A673 (cell line): Measurements from ENCODE around the gene GRIA1. TPM values are rescaled to one million over a fixed set of nuclear protein-coding genes. Genes with fewer than 3 reads are reported as not detected.

Experiments used
- BruUV-seq: library from RNA; stranded (reverse); fragments of 400-500 nt; replicated peaks from 2 replicates; lab custom pipeline; 2021; lab: Mats Ljungman, UMichigan
- CTCF ChIA-PET: fragments of 300-600 bp; sonication (Branson Sonifier 250); formaldehyde crosslinking; loops from one replicate; lab custom pipeline; 2022; ENCODE audit warnings: antibody characterized with exemption; lab: Charles Lee
- POLR2A ChIA-PET: fragments of 300-600 bp; sonication (Branson Sonifier 250); formaldehyde crosslinking; loops from one replicate; lab custom pipeline; 2022; ENCODE audit warnings: antibody characterized with exemption; ENCODE audit not compliant: low non-redundant PET; lab: Charles Lee
- DNase-seq: peaks from one replicate; pipeline ENCODE4 v3.0.0-alpha.2; 2015; ENCODE audit warnings: low spot score
- H3K27ac ChIP-seq: fragments of 200-600 bp; sonication (generic); 2 replicates; pipeline ENCODE4 v1.5.1; 2016; ENCODE audit warnings: mixed run types, low read depth, mild to moderate bottlenecking, mixed read lengths, antibody characterized with exemption, low read length; ENCODE audit not compliant: poor library complexity, severe bottlenecking
- H3K27me3 ChIP-seq: fragments of 200-600 bp; sonication (generic); replicated peaks from 2 replicates; pipeline ENCODE4 v1.6.1; 2017; ENCODE audit warnings: mixed run types, low read depth, mild to moderate bottlenecking, mixed read lengths, antibody characterized with exemption, low read length; ENCODE audit not compliant: insufficient read depth, poor library complexity
- H3K36me3 ChIP-seq: fragments of 200-600 bp; sonication (generic); 2 replicates; pipeline ENCODE4 v1.6.1; 2016; ENCODE audit warnings: mixed run types, mild to moderate bottlenecking, mixed read lengths, antibody characterized with exemption, low read length; ENCODE audit not compliant: insufficient read depth, poor library complexity, severe bottlenecking
- H3K4me1 ChIP-seq: fragments of 200-600 bp; sonication (generic); 2 replicates; pipeline ENCODE4 v1.6.1; 2017; ENCODE audit warnings: mixed run types, mild to moderate bottlenecking, mixed read lengths, antibody characterized with exemption, low read length; ENCODE audit not compliant: insufficient read depth, poor library complexity, severe bottlenecking
- H3K4me3 ChIP-seq: fragments of 200-600 bp; sonication (generic); 2 replicates; pipeline ENCODE4 v1.5.1; 2016; ENCODE audit warnings: low read depth, mixed run types, mild to moderate bottlenecking, mixed read lengths, low read length; ENCODE audit not compliant: poor library complexity, severe bottlenecking
- H3K9me3 ChIP-seq: fragments of 200-600 bp; sonication (generic); 2 replicates; pipeline ENCODE4 v1.6.1; 2016; ENCODE audit warnings: mixed run types, low read depth, mild to moderate bottlenecking, mixed read lengths, antibody characterized with exemption, low read length; ENCODE audit not compliant: poor library complexity, severe bottlenecking
- CTCF ChIP-seq: fragments of 300-800, 200-600 bp; sonication (generic); conservative IDR thresholded peaks from 2 replicates; pipeline ENCODE4 v1.5.1; 2017; ENCODE audit warnings: low read depth, mild to moderate bottlenecking, antibody characterized with exemption, low read length, moderate library complexity, mixed read lengths
- EZH2 ChIP-seq: fragments of 200-600 bp; sonication (generic); IDR thresholded peaks from 2 replicates; pipeline ENCODE4 v1.6.1; 2017; ENCODE audit warnings: borderline replicate concordance, low read depth, mild to moderate bottlenecking, mixed read lengths, antibody characterized with exemption, low read length; ENCODE audit not compliant: poor library complexity, severe bottlenecking
- intact Hi-C: fragments of 100-400 bp; cut with micrococcal nuclease; formaldehyde crosslinking; loops from one replicate; pipeline ENCODE4 v1.10.0; 2022; ENCODE audit not compliant: unreplicated experiment
- total RNA-seq: library from RNA; stranded (reverse); gene quantifications from 2 replicates; pipeline ENCODE4 v1.2.3, GENCODE V29; 2021

The GRIA1 gene
- total RNA-seq, 1 experiment from 2014 or later: 0.69 TPM

GRCh38 chr5:153658606-153659005 is 168.1 kb downstream of the GRIA1 start:
- Histone ChIP-seq H3K36me3 (no peaks in the 10 kb centered on the region), H3K4me1 (no peaks in the 10 kb centered on the region), H3K27me3 (no peaks in the 10 kb centered on the region), H3K9me3 (no peaks in the 10 kb centered on the region), H3K27ac (no peak overlapping the region), H3K4me3 (no peak overlapping the region)
- CTCF ChIA-PET: no interaction called here
- no peak for TF ChIP-seq CTCF
- no peak for TF ChIP-seq EZH2
- POLR2A ChIA-PET: no interaction called here
- no peak for DNase-seq
- BruUV-seq: no TSS peak
- intact Hi-C loops: no loop called here

GRCh38 chr5:153659039-153659736 is 168.7 kb downstream of the GRIA1 start:
- Histone ChIP-seq H3K4me1 (no peaks in the 10 kb centered on the region), H3K27ac (no peak overlapping the region), H3K9me3 (no peaks in the 10 kb centered on the region), H3K36me3 (no peaks in the 10 kb centered on the region), H3K27me3 (no peaks in the 10 kb centered on the region), H3K4me3 (no peak overlapping the region)
- CTCF ChIA-PET: no interaction called here
- TF ChIP-seq CTCF (no peak), EZH2 (no peak)
- POLR2A ChIA-PET: no interaction called here
- DNase-seq: no peak
- intact Hi-C loops: no loop called here
- BruUV-seq: no TSS peak

- H3K4me1 ChIP-seq: no peaks in the 10 kb centered on the region
- no peak overlapping the region for H3K27ac ChIP-seq
- no peaks in the 10 kb centered on the region for H3K36me3 ChIP-seq
- H3K9me3 ChIP-seq: no peaks in the 10 kb centered on the region
- POLR2A ChIA-PET: no interaction called here
- BruUV-seq: no TSS peak
- DNase-seq: peak; percentile 48
- CTCF ChIA-PET: interaction anchor here (0.6 kb wide), 1 partner anchor 131 kb away, joined by 3 read pairs; no protein-coding TSS in a partner anchor
- intact Hi-C loops: no loop called here
- H3K4me3 ChIP-seq: no peak overlapping the region
- H3K27me3 ChIP-seq: no peaks in the 10 kb centered on the region
- no peak for TF ChIP-seq CTCF
- TF ChIP-seq EZH2: no peak
These were observed 170.4 kb downstream of the GRIA1 start for GRCh38 chr5:153660919-153661318.
